ENCODE measurements around the gene PIEZO2.

- TF ChIP-seq CTCF (conservative IDR thresholded peaks at IDR 0.05; ENCODE audit: low read depth, low read length) (no peak), EZH2 (IDR thresholded peaks at IDR 0.05; ENCODE audit: borderline replicate concordance, low read depth, low read length, poor library complexity, severe bottlenecking) (no peak)
These were observed 307.0 kb downstream of the PIEZO2 start for GRCh38 chr18:10842371-10842770.
